ENCODE measurements around the gene CIAO2B.
A peak's percentile ranks its signal among the peaks of the same experiment; 100 is the strongest.
"Not testable (repeated sequence)": the region's sequence is repeated elsewhere in the genome, so short reads cannot be mapped to it uniquely, and the experiment has no call there.

CIAO2B gene

DNA sequence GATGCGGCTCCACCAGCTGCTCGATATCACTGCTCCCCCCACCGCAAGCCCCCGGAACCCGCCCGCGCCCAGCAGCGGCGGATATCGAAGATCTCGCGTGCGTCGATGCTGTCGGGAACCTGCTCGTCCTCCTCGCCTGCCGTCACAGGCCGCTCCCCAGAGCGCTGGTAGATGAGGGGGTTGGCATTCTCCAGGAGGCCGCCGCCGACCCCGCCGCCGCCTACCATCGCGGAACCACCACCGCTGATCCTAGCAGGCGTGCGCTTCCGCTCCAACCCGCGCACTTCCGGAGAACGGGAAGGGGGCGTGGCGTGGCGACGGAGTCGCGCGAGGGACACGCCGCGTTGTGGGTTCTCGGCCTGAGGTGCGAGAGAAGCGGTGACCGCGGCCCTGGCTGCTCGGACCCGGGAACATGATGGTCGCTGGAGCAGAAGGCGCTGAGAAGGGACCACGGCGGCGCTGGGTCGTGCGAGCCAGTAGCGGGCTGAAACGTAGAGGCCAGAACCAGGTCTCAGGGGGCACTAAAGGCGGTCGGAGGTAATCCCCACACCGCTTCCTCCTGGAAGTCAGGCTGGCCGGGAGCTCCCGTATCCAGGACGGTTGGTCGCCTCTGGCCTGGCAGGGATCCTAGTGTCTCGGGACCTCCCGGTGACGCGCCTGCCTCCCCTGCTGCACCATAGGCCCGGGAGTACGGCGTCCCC, at the start of gene CIAO2B:
Gene CIAO2B (minus strand): TSS at position 265 of the 701 bp plus-strand sequence. CDS start 38 bp downstream, at position 227.
- peak; percentile 85 to 86 for DNase-seq (ENCODE audit: low read depth in 2 of 2)

DNA sequence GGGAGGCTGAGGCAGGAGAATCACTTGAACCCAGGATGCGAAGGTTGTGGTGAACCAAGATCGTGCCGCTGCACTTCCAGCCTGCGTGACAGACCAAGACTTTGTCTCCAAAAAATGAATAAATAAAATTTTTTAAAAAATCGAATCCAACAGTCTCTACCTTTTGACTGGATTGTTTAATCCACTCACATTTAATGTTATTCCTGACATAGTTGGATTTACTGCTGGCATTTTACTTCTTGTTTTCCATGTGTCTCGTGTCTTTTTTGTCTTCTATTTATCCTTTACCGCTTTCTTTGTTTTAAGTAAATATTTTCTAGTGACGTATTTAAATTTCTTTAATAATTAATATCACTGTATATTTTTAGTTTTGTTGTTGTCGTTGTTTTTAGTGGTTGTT, 48.8 kb upstream of the CIAO2B start:
- DNase-seq (ENCODE audit: low read depth in 2 of 2) = no peak

DNA sequence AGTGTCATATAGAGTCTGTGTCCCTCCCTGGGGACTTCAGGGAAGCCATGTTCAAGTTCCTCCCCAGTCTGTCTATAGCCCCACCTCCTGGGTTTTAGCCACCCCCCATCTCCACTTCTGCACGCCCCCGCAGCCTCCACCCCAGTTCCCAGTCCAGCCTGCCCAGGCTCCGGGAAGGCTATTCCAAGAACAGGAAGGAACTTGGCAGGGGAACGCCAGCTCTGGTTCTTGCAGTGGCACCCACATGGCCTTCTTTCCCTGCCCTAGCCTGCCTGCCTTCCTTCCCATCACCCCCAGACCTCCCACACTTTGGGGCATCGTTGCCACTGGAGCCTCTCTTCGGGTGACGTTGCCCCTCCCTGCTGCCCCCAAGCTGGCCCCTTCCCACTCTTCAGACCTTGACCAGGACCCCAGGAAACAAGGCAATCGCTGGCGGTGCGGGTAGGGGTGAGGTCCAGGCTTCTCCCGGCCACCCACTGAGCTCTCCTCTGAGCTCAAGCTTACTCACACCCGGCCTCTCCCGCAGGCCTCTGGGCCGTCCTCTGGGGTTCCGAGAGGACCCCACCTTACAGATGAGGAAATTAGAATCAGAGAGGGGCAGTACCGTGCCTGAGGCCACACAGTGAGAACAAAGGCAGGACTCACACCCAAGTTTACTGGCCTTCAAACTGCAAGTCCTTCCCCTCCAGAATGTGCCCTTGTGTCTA, 45.0 kb upstream of the CIAO2B start:
- no peak for DNase-seq (ENCODE audit: low read depth in 2 of 2)

DNA sequence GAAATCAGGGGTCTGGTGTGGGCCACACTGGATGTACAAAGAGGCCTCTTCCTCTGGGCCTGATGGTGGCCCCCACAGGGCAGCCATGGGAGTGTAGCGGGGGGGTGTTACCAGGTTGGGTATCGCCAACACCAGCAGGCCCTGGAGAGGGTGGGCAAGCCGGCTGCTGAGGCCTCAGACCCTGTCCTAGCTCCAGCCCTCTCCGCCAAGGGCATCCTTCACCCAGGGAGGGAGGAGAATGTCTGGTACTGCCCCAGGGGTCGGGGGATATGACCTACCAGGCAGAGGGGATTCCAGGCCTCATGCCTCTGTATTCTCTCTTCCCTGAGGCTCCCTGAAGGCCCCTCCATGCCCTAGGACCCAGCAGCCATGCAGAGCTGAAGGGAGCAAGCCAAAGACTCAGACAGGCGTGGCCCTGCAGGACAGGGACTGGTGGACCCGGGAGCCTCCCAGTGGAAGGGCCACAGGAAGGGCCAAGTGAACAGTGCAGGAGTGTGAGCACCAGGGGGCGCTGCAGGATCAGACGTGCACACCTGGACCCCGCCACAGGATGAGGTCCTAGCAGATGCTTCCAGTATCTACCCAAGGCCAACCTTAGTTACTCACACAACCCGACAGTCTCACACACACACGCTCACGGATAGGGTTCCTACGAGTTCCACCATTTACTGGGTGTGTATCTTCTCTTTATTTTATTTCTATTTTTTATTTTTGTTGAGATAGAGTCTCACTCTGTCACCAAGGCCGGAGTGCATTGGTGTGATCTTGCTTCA, 43.3 kb upstream of the CIAO2B start:
- DNase-seq (ENCODE audit: low read depth in 2 of 2) = peak; percentile 75 to 76

DNA sequence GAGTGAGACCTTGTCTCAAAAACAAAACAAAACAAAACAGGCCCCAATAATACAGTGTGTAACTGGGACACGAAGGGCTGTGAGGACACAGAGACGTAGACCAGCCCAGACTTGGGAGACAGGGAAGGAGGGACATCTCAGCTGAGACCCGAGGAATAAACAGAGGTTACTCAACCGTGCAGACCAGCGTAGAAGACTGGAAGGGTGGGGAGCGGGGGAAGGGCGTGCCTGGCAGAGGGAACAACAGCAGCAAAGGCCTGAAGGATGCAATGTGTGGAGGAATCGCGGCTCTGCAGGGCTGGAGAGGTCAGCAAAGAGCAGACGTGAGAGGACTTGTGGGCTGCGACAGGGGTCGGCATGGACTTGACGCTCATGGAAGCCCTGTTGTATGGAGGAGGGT, 42.5 kb upstream of the CIAO2B start:
- DNase-seq (ENCODE audit: low read depth in 2 of 2) = no peak

DNA sequence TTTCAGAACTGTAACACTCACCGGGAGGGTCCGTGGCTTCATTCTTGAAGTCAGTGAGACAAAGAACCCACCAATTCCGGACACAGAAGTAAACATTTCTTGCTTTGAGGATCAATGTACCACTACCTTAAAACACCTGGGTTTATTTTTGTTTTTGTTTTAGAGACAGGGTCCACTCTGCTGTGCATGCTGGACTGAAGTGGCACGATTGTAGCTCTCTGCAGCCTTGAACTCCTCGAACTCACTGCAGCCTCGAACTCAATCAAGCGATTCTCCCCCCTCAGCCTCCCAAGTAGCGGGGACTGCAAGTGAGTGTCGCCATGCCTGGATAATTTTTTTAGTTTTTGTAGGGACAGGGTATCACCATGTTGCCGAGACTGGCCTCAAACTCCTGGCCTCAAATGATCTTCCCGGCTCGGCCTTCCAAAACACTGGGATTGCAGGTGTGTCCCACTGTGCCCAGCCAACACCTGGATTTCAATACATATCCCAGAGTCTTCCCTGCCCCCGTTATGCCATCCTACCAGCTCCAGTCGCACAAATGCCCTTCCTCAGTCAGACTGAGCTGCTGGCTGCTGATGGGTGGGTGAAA, 41.2 kb upstream of the CIAO2B start:
- DNase-seq (ENCODE audit: low read depth in 2 of 2) = no peak

DNA sequence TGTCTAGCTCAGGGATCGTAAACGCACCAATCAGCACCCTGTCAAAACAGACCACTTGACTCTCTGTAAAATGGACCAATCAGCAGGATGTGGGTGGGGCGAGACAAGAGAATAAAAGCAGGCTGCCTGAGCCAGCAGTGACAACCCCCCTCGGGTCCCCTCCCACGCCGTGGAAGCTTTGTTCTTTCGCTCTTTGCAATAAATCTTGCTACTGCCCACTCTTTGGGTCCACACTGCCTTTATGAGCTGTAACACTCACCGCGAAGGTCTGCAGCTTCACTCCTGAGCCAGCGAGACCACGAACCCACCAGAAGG, 40.7 kb upstream of the CIAO2B start:
- peak; percentile 42 to 71 for DNase-seq (ENCODE audit: low read depth in 2 of 2)

DNA sequence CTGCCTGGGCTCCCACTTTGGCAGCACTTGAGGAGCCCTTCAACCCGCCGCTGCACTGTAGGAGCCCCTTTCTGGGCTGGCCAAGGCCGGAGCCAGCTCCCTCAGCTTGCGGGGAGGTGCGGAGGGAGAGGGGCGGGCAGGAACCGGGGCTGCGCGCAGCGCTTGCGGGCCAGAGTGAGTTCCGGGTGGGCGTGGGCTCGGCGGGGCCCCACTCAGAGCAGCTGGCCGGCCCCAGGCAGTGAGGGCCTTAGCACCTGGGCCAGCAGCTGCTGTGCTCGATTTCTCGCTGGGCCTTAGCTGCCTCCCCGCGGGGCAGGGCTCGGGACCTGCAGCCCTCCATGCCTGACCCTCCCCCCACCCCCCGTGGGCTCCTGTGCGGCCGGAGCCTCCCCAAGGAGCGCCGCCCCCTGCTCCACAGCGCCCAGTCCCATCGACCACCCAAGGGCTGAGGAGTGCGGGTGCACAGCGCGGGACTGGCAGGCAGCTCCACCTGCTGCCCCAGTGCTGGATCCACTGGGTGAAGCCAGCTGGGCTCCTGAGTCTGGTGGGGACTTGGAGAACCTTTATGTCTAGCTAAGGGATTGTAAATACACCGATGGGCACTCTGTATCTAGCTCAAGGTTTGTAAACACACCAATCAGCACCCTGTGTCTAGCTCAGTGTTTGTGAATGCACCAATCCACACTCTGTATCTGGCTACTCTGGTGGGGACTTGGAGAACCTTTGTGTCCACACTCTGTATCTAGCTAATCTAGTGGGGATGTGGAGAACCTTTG, 40.1 kb upstream of the CIAO2B start:
- not testable (repeated sequence) for DNase-seq (ENCODE audit: low read depth in 2 of 2)

DNA sequence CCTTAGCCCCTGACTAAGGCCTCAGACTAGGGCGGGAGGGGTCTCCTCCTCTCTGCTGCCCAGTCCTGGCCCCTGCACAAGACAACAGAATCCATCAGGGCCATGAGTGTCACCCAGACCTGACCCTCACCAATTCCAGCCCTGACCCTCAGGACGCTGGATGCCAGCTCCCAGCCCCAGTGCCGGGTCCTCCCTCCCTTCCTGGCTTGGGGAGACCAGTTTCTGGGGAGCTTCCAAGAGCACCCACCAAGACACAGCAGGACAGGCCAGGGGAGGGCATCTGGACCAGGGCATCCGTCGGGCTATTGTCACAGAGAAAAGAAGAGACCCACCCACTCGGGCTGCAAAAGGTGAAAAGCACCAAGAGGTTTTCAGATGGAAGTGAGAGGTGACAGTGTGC, 39.5 kb upstream of the CIAO2B start:
- no peak for DNase-seq (ENCODE audit: low read depth in 2 of 2)

DNA sequence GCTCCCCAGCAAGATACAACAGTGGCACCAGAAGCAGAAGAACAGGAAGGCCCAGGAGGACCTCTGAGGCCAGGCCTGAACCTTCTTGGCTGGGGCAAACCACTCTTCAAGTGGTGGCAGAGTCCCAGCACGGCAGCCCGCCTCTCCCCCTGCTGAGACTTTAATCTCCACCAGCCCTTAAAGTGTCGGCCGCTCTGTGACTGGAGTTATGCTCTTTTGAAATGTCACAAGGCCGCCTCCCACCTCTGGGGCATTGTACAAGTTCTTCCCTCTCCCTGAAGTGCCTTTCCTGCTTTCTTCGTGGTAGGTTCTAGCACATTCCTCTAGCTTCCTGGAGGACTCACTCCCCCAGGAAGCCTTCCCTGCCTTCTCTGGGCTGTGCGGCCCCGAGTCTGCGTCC, 38.8 kb upstream of the CIAO2B start:
- no peak for DNase-seq (ENCODE audit: low read depth in 2 of 2)

DNA sequence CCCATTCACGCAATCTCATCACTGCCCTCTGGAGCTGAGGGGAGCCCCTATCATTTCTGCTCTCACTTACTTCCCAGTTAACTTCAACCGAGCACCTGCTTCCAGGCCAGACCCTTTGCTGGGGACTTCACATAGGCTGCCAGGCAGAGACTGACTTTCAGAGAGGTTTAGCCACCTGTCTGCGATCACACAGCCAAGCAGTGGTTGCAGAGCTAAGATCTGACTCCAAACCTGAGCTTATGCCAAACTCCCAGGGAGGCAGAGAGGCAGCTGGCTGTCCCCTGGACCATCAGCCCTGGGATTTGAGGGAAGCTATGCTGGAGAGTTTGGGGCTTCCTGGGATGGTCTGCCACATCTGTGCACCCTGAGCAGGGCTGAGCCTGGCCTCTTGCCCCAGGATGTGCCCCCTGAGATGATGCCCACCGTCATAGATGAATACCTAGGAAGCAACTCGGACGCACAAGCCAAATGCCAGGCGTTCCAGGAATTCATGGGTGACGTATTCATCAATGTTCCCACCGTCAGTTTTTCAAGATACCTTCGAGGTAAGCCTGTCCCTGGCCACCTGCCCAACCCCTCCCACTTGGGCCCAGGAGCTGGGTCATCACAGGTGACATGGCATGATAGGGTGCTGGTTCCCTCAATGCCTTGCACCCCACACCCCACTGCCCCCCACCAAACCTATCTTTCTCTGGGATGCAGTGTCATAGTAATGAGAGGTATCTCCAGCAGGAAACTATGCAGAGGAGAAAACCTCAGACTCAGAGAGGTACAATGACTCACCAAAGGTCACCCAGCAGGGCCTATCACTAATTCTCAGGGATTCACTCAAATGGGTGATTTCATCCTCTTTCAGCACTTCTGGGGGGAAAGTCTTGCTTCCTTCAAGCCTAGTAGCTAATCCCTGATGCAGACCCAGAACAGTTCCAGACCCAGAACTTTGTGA, 36.8 kb upstream of the CIAO2B start:
- DNase-seq (ENCODE audit: low read depth in 2 of 2) = no peak

DNA sequence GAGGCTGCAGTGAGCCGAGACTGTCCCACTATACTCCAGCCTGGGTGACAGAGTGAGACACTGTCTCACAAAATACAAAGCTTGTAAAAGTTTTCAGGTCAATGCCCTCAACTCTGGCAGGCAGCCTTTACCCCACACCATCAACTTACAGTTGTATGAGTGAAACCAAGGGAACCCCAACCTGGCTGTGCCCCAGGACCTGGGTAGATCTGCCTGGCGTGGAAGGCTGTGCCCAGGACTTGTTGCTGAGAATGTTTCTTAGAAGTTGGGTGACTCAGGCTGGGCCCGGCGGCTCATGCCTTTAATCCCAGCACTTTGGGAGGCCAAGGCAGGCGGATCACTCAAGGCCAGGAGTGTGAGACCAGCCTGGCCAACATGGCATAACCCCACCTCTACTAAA, 34.6 kb upstream of the CIAO2B start:
- DNase-seq (ENCODE audit: low read depth in 2 of 2) = no peak

DNA sequence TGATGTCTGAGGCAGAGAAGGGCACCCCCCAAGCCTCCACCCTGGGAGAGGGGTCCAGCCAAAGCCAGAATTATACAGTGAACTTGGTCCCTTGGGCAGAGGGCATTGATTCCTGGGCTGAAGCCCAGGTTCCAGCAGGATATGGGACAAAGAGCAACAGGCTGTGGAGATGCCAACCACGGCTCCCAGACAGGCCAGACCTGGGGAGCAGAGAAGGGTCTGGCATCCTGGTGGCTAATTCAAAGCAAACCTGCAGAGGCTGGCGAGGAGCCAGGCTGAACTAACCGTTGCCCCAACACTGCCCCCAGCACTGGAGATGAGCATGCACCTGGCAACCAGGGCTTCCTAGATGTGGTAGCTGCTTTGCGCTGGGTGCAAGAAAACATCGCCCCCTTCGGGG, 29.8 kb upstream of the CIAO2B start:
- no peak for DNase-seq (ENCODE audit: low read depth in 2 of 2)

DNA sequence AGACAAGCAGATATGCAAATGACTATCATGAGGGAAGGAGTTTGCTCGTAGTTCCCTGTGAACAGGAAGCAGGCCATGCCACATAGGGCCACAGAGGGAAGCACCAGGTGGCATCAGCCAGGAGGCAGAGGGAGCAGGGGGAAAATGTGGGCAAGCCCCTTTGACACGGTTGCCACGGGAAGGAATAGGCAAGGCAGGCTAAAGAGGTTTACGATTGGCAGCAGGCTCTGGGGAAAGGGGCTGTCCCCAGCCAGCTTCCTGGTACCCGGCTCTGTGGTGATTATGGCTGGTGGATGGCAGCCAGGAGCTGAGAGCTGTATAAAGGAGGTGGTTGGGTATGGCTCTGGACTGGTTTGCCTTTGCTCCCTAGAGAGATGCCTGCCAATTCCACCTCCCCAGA, 27.7 kb upstream of the CIAO2B start:
- DNase-seq (ENCODE audit: low read depth in 2 of 2) = no peak

DNA sequence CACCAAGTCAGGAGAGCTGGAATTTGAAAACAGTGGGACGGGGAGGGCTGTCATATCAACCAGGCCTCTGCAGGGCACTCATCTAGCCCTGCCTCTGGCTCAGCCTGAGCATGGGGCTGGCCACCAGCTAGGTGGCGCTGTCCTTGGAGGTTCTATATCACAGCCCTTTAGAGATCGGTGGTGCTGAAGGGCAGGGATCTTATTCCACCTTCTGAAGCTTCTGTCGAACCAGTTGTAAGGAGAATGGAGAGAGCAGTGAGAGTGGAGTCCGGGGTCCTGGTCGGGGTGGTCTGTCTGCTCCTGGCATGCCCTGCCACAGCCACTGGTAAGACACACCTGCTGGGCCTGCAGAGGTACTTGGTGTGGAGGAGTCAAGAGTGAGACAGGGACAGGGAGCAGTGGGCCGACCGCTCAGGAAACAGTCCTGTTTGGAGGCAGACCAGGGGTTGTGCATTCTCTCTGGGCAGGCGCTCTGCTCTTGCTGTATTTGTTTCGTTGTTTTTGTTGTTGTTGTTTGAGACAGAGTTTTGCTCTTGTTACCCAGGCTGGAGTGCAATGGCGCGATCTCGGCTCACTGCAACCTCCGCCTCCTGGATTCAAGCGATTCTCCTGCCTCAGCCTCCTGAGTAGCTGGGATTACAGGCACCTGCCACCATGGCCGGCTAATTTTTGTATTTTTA, 27.0 kb upstream of the CIAO2B start, which contains the start of gene CES3:
Gene CES3 (plus strand): TSS at position 202 of the 680 bp plus-strand sequence. CDS start 42 bp downstream, at position 244.
- DNase-seq (ENCODE audit: low read depth in 2 of 2) = peak; percentile 45 to 58

DNA sequence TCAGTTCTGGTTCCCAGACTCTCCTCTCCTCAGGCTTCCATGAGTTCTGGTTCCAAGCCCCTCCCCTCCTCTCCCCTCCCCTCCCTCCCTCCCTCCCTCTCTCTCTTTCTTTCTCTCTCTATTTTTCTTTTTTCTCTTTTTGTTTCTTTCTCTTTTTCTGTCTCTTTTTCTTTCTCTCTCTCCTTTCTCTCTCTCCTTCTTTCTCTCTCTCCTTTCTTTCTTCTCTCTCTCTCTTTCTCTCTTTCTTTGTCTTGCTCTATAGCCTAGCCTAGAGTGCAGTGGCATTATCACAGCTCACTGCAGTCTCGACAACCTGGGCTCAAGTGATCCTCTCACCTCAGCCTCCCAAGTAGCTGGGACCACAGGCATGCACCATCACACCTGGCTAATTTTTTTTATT, 26.1 kb upstream of the CIAO2B start:
- no peak for DNase-seq (ENCODE audit: low read depth in 2 of 2)

DNA sequence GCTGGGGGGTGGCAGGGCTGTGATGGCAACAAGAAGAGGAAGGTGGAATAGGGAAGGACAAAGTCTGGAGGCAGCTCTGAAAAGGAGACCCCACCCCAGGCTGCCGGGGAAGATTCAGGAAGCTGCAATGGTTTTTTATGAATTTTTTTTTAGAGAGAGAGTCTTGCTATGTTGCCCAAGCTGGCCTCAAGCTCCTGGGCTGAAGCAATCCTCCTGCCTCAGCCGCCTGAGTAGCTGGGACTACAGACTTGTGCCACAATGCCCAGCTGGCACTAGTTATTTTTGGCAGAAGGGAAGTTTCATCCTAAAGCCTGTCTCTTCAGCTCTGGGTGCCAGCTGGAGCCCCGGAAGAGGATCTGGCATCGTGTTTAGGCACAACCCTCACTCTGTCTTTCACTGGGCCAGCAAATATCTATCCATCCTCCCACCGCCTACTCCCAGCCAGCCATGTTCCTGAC, 25.5 kb upstream of the CIAO2B start:
- no peak for DNase-seq (ENCODE audit: low read depth in 2 of 2)

DNA sequence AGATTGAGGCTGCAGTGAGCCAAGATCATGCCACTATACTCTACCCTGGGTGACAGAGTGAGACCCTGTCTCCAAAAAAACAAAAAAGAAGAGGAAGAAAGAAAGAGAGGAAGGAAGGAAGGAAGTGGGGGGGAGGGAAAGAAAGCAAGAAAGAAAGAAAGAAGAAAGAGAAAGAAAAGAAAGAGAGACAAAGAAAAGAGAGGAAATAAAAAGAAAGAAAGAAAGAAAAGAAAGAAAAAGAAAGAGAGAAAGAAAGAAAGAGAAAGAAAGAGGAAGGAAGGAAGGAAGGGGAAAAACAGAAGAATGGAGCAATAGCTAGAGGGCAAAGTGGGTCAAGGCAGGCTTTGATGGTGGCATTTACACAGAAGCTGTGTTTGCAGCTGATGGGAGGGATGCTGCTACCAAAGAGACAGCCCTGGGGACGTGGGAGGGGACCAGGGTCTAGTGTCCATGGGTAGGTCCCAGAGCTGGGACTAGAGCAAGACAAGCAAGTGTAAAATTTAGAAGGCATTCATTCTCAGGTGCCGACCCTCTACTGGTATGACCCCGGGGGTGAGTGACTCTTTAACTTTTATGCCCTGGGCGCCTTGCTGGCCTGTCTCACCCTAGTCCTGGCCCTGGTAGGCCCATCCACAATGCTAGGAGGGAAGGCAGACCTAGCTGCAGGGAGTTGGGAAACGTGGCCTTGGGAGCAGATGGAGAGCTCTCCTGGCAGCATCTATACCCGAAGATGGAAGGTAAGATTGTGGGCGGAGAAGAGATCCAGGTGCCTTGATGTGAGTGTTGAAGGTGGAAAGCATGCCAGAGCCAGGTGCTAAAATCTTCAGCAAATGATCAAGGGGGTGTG, 24.9 kb upstream of the CIAO2B start:
- DNase-seq (ENCODE audit: low read depth in 2 of 2) = no peak

DNA sequence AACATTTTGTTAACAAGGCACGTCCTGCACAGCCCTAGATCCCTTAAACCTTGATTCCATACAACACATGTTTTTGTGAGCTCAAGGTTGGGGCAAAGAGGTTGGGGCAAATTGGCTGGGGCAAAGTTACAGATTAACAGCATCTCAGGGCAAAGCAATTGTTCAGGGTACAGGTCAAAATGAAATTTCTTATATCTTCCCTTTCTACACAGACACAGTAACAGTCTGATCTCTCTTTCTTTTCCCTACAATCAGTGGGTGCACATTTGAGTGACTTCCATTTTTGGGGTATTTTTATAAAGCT, 21.9 kb upstream of the CIAO2B start:
- DNase-seq (ENCODE audit: low read depth in 2 of 2) = not testable (repeated sequence)
